NCI-H1105 treated with DMSO at 0.1 percent for 48 hours (cell line): ENCODE data around the gene METTL1.

Experiments
- DNase-seq: peaks from one replicate; lab custom pipeline; 2025; lab: John Stamatoyannopoulos, UW

Gene METTL1

GRCh38 chr12:57753756-57754337 is 18.1 kb downstream of the METTL1 start:
- DNase-seq, result no peak

- no peak for DNase-seq
Observed at GRCh38 chr12:57752668-57753000, 19.3 kb downstream of the METTL1 start.

DNA sequence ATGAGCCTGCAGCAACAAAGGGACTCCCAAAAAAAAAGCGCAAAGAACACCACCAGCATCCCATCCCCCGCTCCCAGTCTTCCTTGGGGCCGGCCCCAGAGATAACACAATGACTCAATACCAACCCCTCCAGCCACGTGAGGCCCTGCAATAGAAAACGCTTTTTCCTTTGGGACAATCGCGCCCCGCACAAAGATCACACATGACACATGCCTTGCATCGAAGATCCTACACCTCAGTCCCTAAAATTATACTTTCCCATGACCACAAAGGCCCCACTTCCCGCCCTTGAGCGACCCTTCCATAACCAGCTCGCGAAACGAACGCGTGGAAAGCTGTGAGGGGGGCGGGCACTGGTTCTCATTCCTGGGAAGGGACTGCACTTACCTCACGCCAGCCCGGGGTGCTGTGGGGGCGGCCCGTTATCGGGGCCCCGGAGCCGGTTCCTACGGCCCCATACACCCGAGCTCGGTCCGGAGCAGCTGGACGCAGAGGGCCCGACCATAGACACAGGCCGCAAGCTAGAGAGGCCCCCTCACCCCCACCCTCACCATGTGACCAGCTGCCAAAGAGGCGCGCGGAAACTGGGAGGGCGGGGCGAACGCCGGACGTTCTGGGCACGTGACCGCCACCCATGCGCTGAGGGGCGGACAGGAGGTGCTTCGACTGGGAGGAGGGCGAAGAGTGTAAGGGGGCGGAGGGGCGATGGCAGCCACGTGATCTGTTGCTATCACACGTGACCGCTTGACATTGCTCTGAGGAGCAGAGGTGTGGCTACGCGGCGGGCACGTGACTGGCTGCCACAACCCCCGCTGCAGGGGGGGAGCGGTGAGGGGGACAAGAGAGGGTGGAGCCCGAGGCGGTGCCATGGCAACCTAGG is 19.9 kb downstream of the METTL1 start, which contains the start of gene CDK4:
TSS of gene CDK4 (minus strand) at position 523 of the 880 bp plus-strand sequence. CDS start 593 bp downstream, outside the sequence.
- DNase-seq, result peak; percentile 94

DNA sequence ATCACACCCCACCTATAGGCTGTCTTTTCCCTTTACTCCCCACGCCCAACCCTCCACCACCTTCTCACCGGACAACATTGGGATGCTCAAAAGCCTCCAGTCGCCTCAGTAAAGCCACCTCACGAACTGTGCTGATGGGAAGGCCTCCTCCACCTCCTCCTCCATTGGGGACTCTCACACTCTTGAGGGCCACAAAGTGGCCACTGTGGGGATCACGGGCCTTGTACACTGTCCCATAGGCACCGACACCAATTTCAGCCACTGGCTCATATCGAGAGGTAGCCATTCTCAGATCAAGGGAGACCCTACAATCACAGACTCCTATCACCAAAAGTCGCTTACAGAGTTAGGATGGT is 20.5 kb downstream of the METTL1 start:
- DNase-seq, result no peak

GRCh38 chr12:57750561-57751431 is 21.1 kb downstream of the METTL1 start:
- no peak for DNase-seq

DNA sequence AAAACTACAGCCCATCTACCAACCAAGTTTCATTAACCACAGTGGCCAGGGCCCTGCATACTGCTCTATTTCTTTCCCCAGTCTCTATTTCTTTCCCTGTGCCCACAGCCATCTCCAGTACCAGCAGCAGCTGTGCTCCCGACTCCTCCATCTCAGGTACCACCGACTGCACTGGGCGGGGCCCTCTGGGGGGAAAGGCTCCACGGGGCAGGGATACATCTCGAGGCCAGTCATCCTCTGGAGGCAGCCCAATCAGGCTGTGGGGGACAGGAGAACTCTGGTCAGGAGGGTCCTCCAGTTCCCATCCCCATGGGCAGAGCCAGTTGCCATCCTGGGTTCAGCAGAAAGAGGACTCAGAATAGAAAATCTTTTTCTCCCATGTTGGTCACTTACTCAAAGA is 22.8 kb downstream of the METTL1 start:
- no peak for DNase-seq

DNA sequence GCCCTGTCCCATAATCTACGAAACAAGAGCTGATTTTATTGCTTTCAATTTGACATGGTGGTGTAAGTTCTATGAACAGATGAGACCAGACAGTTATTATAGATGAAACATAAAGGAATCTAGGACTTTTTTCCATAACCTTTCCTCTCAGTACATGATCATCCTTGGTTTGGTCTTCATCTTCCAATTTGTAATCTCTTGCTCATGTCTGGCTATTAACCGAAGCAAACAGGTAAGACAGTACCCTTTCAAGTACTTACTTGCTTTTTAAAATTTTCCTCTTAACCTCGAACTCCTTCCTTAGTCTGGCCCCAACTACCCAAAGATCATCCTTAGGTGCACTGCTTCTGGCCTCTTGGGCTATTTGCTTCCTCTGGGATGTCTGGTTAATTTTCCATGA is 25.9 kb downstream of the METTL1 start:
- DNase-seq, result no peak

DNA sequence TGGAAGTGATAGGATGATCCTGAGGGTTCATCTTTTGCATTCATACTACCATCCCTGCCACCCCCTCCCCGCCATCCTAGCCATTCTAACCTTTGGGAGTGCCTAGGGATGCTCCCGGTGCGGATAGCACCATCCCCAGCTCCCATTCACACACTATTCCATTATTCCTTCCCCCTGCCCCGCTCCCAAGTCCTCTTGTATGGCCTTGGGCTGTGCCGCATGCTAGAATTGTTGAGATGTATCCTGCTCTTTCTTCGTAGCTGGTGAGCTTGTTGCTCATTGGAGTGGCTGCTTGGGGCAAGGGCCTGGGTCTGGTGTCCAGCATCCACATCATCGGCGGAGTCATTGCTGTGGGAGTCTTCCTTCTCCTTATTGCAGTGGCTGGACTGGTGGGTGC is 26.4 kb downstream of the METTL1 start:
- no peak for DNase-seq

GRCh38 chr12:57744777-57745484 is 27.0 kb downstream of the METTL1 start, which contains the start of gene TSPAN31:
Gene TSPAN31, plus strand, starts transcription at chr12:57745039. Its CDS starts 116 bp downstream, at chr12:57745155.
- DNase-seq, result peak; percentile 90

- DNase-seq, result no peak
Observed at GRCh38 chr12:57744194-57744776, 27.6 kb downstream of the METTL1 start.

- DNase-seq, result no peak
Observed at GRCh38 chr12:57743769-57744168, 28.1 kb downstream of the METTL1 start.

DNA sequence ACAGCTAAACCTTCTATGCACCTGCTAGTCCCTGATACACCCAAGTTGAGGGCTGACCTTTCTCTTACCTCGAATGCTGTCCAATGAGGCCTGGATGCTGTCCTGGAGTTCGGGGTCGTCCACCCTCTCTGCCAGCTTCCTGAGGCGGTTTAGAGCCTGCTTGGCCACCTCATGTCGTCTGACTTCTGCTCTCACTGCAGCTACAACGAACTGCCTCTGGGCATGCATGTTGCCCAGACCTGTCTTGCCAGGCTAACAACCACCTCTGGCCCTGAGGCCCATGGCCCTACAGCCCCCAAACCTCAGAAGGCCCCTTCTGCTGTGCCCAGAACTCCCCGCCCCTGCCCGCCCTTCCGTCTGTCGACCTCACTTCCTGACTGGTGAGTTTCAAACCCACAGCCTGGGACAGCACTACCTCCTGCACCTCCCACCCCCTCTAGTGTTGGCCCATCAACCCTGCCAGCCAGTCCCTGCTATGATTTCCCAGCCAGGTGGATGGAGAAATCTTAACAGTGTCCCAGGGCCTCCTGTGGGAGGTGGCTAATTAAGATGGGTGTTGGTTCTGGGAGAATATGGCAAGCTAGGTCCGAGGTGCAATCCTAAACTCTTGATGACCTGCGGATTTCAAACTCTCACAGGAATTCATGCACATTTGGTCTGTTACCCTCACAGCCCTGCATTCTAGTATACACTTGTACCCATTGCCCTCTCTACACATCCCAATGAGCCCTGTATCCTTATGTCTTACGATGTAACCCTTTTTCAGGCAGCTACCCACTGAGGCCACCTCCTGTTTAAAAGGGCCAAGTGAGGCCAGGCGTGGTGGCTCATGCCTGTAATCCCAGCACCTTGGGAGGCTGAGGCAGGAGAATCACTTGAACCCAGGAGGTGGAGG is 29.8 kb downstream of the METTL1 start:
- DNase-seq, result no peak

DNA sequence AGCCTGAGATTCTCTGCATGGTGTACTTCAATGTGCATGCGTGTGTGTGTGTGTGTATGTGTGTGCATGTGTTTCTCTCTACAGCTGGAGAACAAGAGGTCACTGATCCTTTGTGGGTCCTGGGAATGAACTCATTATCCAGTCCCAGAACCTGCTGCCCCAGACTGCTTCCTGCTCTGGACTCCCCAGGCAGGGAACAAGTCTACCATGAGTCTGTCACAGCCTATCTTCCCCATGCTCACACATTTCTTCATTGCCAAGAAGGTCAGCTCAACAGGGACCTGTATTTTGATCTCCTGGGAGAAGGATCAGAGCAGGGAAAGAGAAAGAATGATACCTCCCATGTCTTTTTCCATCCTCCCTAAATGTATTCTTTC is 30.5 kb downstream of the METTL1 start:
- DNase-seq, result no peak

GRCh38 chr12:57740656-57741412 is 31.1 kb downstream of the METTL1 start:
- no peak for DNase-seq

DNA sequence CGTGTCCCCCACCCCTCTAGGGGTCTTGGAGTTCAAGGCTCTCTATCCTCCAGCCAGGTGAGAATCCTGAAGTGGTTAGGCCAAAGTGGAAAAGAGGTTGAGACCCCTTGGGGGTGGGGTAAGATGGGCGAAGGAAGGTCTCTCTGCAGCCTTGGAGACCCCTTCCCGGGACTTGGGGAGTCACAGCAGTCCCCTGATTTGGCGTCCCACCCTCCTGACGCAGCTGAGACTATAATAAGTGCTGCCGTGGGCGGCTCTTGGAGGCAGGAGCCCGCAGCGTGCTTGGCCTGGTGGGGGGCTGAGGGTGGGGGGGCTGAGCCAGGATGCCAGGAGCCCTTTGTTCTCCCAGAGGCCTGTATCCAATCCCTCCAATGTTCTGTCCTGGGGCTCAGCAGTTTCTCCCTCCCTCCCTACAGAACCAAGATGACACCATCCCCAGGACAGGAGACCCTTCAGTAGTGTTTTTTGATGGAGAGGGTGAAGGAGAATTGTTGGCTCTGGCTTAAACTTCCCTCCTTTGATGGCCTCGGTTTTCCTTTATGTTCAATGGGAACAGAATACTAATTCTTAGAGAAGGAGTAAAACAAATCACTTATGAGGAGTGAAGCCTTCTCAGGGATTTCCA is 31.9 kb downstream of the METTL1 start:
- no peak for DNase-seq

DNA sequence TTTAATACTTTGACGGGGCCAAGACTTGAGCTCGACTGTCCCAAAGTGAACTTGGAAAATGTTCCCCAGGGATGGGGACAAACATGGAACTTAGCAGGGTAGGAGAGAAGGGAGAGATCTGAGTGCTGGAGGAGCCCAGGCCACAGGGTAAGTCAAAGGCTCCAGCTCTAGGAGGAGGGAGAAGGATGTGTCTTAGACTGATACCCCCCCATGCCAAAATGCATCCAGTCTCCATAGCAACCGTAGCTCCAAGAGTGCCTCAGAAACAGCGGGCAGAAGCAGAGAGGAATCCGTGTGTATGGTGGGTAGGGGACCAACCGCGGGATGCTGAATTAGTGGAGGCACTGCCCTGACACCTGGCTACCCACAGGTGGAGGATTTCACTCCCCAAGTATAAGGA is 32.5 kb downstream of the METTL1 start:
- no peak for DNase-seq

DNA sequence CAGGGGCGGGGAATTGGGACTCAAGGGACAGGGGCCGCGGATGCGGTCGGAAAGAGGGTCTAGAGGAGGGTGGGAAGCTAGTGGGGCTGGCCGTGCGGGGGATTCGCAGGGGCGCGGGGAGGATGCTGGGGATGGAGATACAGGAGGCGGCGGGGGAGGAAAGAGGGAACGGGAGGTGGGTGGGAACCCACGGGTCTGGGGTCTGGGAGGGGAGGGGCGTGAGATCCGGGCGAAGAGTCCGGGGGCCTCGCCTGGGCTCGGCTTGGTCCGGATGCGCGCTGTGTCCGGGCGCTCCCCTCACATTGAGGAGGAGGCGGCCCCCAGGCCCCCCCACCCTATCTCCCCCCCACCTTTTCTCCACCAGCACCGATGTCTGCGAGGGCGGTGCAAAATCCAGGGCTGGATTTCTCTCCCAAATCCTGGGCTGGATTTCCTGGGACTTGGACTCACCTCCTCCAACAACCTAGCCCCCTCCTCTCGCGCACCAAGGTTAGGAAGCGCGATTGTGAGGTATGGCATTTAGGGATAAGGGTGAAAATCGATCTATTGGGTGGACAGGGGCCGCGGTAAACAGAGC is 33.2 kb downstream of the METTL1 start, which contains the start of gene AGAP2:
TSS of gene AGAP2 (minus strand) at position 82 of the 577 bp plus-strand sequence. CDS start 496 bp downstream, outside the sequence.
- DNase-seq, result no peak
